Measurements from ENCODE around the gene CYB5D1. TPM values are rescaled to one million over a fixed set of nuclear protein-coding genes. Genes with fewer than 3 reads are reported as not detected.

Gene CYB5D1
- total and polyA plus RNA-seq, 2 donors (not counting 1 experiment from before 2014, with no cell fraction given) = 6.8 to 6.9 TPM

- Histone ChIP-seq H3K27ac (ENCODE audit: insufficient read depth, low read length) (peak within 1 kb of the TSS; percentile 98), H3K4me2 (ENCODE audit: extremely low read depth, insufficient read depth, low read length) (peak within 1 kb of the TSS; percentile 90), H3K4me3 (replicated peaks in 1 of 4; ENCODE audit: control extremely low read depth in 1 of 4, insufficient read depth in 1 of 4, low read depth in 3 of 4, low read length in 4 of 4) (peak within 1 kb of the TSS; percentile 30 to 92 (median 60)), H2AFZ (ENCODE audit: low read length) (peak within 1 kb of the TSS; percentile 53), H3K36me3 (ENCODE audit: control insufficient read depth, insufficient read depth, low read length) (no peaks in the 10 kb centered on the region), H3K9ac (ENCODE audit: insufficient read depth, low read length) (peak within 1 kb of the TSS; percentile 89), H4K20me1 (ENCODE audit: control insufficient read depth, extremely low read depth, insufficient read depth, low read length) (no peaks in the 10 kb centered on the region), H3K79me2 (ENCODE audit: control insufficient read depth, insufficient read depth, low read length) (peaks cover 6% of the 10 kb centered on the region), H3K9me3 (ENCODE audit: control insufficient read depth, insufficient read depth, low read depth, low read length) (no peaks in the 10 kb centered on the region), H3K27me3 (ENCODE audit: control insufficient read depth, insufficient read depth, low read length) (peaks cover 3% of the 10 kb centered on the region), H3K4me1 (ENCODE audit: control insufficient read depth, extremely low read depth, insufficient read depth, low read length) (peaks cover 10% of the 10 kb centered on the region)
- peak; percentile 88 for DNase-seq (ENCODE audit: low read depth in 2 of 2)
- TF ChIP-seq CTCF (conservative IDR thresholded peaks at IDR 0.05 in 1 of 2, IDR thresholded peaks at IDR 0.05 in 1 of 2; ENCODE audit: low read depth in 1 of 2, low read length in 2 of 2) = no peak
- no peak for TF ChIP-seq EZH2 (IDR thresholded peaks at IDR 0.05; ENCODE audit: low read length, missing control alignments)
These were observed 23.8 kb upstream of the CYB5D1 start, which contains the start of gene KDM6B for GRCh38 chr17:7833795-7834541. TSS of gene KDM6B (plus strand) at chr17:7834217. CDS start at chr17:7845555, 11,338 bp downstream.

DNA sequence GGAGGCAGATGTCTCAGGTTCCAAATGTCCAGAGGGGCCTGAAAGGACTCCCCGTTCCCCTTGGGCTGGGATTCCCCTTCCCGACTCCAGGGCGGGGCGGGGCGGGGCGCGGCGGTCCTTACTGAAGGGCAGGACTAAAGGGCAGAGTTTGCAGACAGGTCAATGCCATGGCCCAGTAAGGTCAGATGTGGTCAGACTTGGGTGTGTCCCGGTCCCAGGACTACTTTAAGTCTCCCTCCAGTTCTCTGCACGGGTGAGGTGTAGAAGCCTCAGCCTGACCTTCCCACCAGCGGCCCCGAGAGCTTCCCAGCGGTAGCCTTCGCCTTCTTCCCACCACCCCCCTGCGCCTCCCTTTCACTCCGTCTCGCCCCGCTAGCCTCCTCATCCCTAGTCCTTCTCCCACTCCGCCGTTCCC is 23.3 kb upstream of the CYB5D1 start:
- peak overlapping the region; percentile 30 to 92 (median 60) for H3K4me3 ChIP-seq (replicated peaks in 1 of 4; ENCODE audit: control extremely low read depth in 1 of 4, insufficient read depth in 1 of 4, low read depth in 3 of 4, low read length in 4 of 4)
- H4K20me1 ChIP-seq (ENCODE audit: control insufficient read depth, extremely low read depth, insufficient read depth, low read length) = no peaks in the 10 kb centered on the region
- TF ChIP-seq EZH2 (IDR thresholded peaks at IDR 0.05; ENCODE audit: low read length, missing control alignments) (no peak), CTCF (conservative IDR thresholded peaks at IDR 0.05 in 1 of 2, IDR thresholded peaks at IDR 0.05 in 1 of 2; ENCODE audit: low read depth in 1 of 2, low read length in 2 of 2) (no peak)
- H3K9me3 ChIP-seq (ENCODE audit: control insufficient read depth, insufficient read depth, low read depth, low read length) = no peaks in the 10 kb centered on the region
- H3K4me1 ChIP-seq (ENCODE audit: control insufficient read depth, extremely low read depth, insufficient read depth, low read length) = peaks cover 14% of the 10 kb centered on the region
- H3K4me2 ChIP-seq (ENCODE audit: extremely low read depth, insufficient read depth, low read length) = peak overlapping the region; percentile 90
- H3K27ac ChIP-seq (ENCODE audit: insufficient read depth, low read length) = peak overlapping the region; percentile 98
- no peaks in the 10 kb centered on the region for H3K36me3 ChIP-seq (ENCODE audit: control insufficient read depth, insufficient read depth, low read length)
- H3K9ac ChIP-seq (ENCODE audit: insufficient read depth, low read length) = peak overlapping the region; percentile 89
- H3K27me3 ChIP-seq (ENCODE audit: control insufficient read depth, insufficient read depth, low read length) = peaks cover 3% of the 10 kb centered on the region
- H2AFZ ChIP-seq (ENCODE audit: low read length) = peak overlapping the region; percentile 7
- peak in 1 of 2 donors; percentile 51 for DNase-seq (ENCODE audit: low read depth in 2 of 2)
- peaks cover 12% of the 10 kb centered on the region for H3K79me2 ChIP-seq (ENCODE audit: control insufficient read depth, insufficient read depth, low read length)

DNA sequence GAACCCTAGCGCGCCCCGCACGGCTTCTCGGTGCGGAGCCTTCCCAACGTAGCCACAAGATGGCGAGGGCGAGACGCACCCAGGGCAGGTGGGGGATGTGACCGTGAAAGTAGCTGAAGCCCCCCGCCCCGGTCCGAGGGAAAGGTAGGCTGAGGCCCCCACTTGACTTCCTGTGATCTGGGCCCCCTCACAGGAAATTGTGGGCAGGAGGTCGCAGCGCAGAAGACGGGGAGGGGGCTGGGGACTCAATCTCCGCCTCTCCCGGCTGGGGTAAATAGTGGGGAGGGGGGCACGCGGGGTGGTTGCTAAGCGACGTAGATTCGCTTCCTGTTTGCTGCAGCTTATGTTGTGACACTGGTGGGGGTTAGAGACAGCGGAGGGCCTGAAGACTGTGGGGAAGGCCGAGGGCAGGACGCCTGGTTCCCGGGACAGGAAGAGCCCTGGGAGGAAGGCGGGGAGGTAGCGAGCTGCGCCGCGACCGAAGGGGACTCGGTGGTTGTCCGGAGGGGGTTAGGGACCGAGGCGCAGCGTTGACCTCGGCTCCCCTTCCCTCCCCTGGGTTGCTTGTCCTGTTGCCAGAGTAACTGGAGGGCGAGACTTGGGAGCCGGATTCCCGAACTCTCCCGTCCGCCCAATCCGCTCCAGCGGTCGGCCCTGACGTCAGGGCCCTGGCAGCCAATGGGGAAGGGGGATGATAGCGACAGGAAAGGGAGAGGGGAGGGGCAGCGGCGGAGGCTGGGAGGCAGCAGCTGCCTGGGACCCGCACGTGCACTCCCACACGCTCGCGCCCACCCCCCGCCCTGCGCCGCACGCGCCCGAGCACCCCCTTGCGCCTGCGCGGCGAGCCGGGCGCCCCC is 22.6 kb upstream of the CYB5D1 start:
- Histone ChIP-seq H3K4me3 (replicated peaks in 1 of 4; ENCODE audit: control extremely low read depth in 1 of 4, insufficient read depth in 1 of 4, low read depth in 3 of 4, low read length in 4 of 4) (peak overlapping the region; percentile 58 to 92 (median 70)), H3K9ac (ENCODE audit: insufficient read depth, low read length) (peak overlapping the region; percentile 97), H3K9me3 (ENCODE audit: control insufficient read depth, insufficient read depth, low read depth, low read length) (no peaks in the 10 kb centered on the region), H3K4me1 (ENCODE audit: control insufficient read depth, extremely low read depth, insufficient read depth, low read length) (peaks cover 18% of the 10 kb centered on the region), H2AFZ (ENCODE audit: low read length) (no peak overlapping the region), H4K20me1 (ENCODE audit: control insufficient read depth, extremely low read depth, insufficient read depth, low read length) (no peaks in the 10 kb centered on the region), H3K36me3 (ENCODE audit: control insufficient read depth, insufficient read depth, low read length) (peaks cover 3% of the 10 kb centered on the region), H3K27ac (ENCODE audit: insufficient read depth, low read length) (peak overlapping the region; percentile 98), H3K27me3 (ENCODE audit: control insufficient read depth, insufficient read depth, low read length) (peaks cover 3% of the 10 kb centered on the region), H3K79me2 (ENCODE audit: control insufficient read depth, insufficient read depth, low read length) (peaks cover 17% of the 10 kb centered on the region), H3K4me2 (ENCODE audit: extremely low read depth, insufficient read depth, low read length) (peak overlapping the region; percentile 92)
- TF ChIP-seq EZH2 (IDR thresholded peaks at IDR 0.05; ENCODE audit: low read length, missing control alignments) = no peak
- peak; percentile 77 to 81 for TF ChIP-seq CTCF (conservative IDR thresholded peaks at IDR 0.05 in 1 of 2, IDR thresholded peaks at IDR 0.05 in 1 of 2; ENCODE audit: low read depth in 1 of 2, low read length in 2 of 2)
- DNase-seq (ENCODE audit: low read depth in 2 of 2) = peak; percentile 98

Measured in fibroblast of lung (primary cell).